Adrenal gland (tissue), 12 donors: ENCODE measurements around the gene IPO11. TPM values are rescaled to one million over a fixed set of nuclear protein-coding genes. Genes with fewer than 3 reads are reported as not detected.

Source experiments
- DNase-seq, 7 donors: peaks; one replicate each; pipeline ENCODE4 v3.0.0-alpha.2; 2019 to 2020
- H3K27ac ChIP-seq, 5 donors: fragments of 200-600 bp; sonication (generic) in 4 of 5; 1 replicate in 3 of 5; 2 replicates in 2 of 5; pipeline versions ENCODE4 v1.5.1 to v1.8.0; 2016 to 2020; ENCODE audit warnings: mild to moderate bottlenecking in 1 of 5
- H3K27me3 ChIP-seq: fragments of 200-600 bp; 2 replicates; pipeline ENCODE4 v1.8.0; 2021
- H3K36me3 ChIP-seq, 2 donors: fragments of 200-600 bp; replicated peaks in 1 of 2; 1 replicate in 1 of 2; 2 replicates in 1 of 2; pipeline versions ENCODE4 v1.5.1 to v1.8.0; 2018 to 2022
- H3K4me1 ChIP-seq, 2 donors: fragments of 200-600 bp; replicated peaks in 1 of 2; 1 replicate in 1 of 2; 2 replicates in 1 of 2; pipeline versions ENCODE4 v1.5.1 to v1.8.0; 2018 to 2021
- H3K4me3 ChIP-seq, 4 donors: fragments of 200-600 bp; sonication (generic) in 3 of 4; one replicate each; pipeline ENCODE4 v1.5.1; 2016 to 2018
- H3K9me3 ChIP-seq, 3 donors: fragments of 200-600 bp; sonication (generic) in 1 of 3; replicated peaks in 1 of 3; 1 replicate in 2 of 3; 2 replicates in 1 of 3; pipeline versions ENCODE4 v1.5.1 to v1.8.0; 2016 to 2021
- POLR2A ChIP-seq, 2 donors: fragments of 450-650 bp; IDR thresholded peaks; one replicate each; pipeline ENCODE4 v1.6.1; 2017; ENCODE audit warnings: antibody characterized with exemption in 2 of 2, mild to moderate bottlenecking in 2 of 2, moderate library complexity in 1 of 2
- whole genome bisulfite sequencing, 4 donors: extraction: QIAGEN DNeasy Blood & Tissue Kit in 2 of 4; methylation state at CpG; one replicate each; pipeline versions ENCODE4 v1.1.5 to v1.1.7; 2013 to 2017; 5-methylcytosine and 5-hydroxymethylcytosine counted together
- intact Hi-C, 2 donors: fragments of 100-400 bp; cut with DNase I; formaldehyde crosslinking; loops; one replicate each; pipeline versions ENCODE4 v1.14.1 to v1.15.0; 2022 to 2023
- polyA plus RNA-seq, 3 donors: library from polyadenylated mRNA; stranded (reverse); fragments of 200-250 nt in 2 of 3; fragments of 350-450 nt in 1 of 3; fragmentation: Illumina TruSeq in 1 of 3; extraction: RNeasy Lipid Tissue Mini Kit (QIAGEN cat#74804) in 1 of 3; gene quantifications; one replicate each; pipeline ENCODE4 v1.2.3, GENCODE V29; 2013 to 2014
- total RNA-seq, 9 donors: library from RNA; depleted of rRNA in 4 of 9; stranded (reverse); fragments of >200 nt in 4 of 9; fragments of 120-200 nt in 1 of 9; fragmentation: NEBNext Ultra II Directional in 1 of 9; extraction: Animal tissue kit (Norgen Biotek cat#: 25700) in 1 of 9; gene quantifications; one replicate each; pipeline versions ENCODE4 v1.1.0 to v1.2.4, GENCODE V29; 2013 to 2023
- TF ChIP-seq, protein P1 (sequence below), 6 experiments: fragments of 450-650 bp in 4 of 6; fragments of 200-600 bp in 2 of 6; sonication (generic) in 1 of 6; IDR thresholded peaks; 1 replicate in 5 of 6; 2 replicates in 1 of 6; pipeline versions ENCODE4 v1.5.1 to v1.8.0; 2016 to 2021; ENCODE audit warnings: antibody characterized with exemption in 6 of 6, mild to moderate bottlenecking in 2 of 6, moderate library complexity in 1 of 6
- donor health status: healthy with polysubstance abuse.
- donor health status: Bipolar disorder and iron deficiency.
- donor health status: DM: yes; HTN: yes; CAD: no.
- donor health status: DM: no; HTN: no; CAD: no.
- donor health status: DM: no; HTN: no; CAD: no.
- donor health status: DM: yes; HTN: yes; CAD: no.

Gene IPO11
- total and polyA plus RNA-seq, 12 donors, result 6.0 to 33.3 (median 23.7) TPM

DNA sequence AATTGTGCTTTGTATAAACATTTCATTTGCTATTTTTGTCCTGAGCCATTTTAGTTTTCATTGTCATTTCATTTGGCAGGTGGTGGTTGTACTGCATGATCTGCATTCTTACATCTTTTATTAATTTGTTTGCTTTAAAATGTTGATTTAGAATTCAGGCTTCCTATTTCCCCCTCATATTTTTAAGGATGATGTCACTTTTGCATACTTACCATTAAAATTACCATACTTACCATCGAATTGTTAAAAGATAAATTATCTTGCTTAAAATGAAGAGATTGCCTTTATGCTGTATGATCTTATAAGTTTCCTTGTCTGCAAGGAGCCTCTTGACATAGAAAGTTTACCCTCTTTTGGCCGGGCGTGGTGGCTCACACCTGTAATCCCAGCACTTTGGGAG lies 40.0 kb upstream of the IPO11 start:
- TF ChIP-seq, protein P1, sequence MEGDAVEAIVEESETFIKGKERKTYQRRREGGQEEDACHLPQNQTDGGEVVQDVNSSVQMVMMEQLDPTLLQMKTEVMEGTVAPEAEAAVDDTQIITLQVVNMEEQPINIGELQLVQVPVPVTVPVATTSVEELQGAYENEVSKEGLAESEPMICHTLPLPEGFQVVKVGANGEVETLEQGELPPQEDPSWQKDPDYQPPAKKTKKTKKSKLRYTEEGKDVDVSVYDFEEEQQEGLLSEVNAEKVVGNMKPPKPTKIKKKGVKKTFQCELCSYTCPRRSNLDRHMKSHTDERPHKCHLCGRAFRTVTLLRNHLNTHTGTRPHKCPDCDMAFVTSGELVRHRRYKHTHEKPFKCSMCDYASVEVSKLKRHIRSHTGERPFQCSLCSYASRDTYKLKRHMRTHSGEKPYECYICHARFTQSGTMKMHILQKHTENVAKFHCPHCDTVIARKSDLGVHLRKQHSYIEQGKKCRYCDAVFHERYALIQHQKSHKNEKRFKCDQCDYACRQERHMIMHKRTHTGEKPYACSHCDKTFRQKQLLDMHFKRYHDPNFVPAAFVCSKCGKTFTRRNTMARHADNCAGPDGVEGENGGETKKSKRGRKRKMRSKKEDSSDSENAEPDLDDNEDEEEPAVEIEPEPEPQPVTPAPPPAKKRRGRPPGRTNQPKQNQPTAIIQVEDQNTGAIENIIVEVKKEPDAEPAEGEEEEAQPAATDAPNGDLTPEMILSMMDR (IDR thresholded peaks at IDR 0.05), result no peak
- TF ChIP-seq POLR2A (IDR thresholded peaks at IDR 0.05), result no peak
- Histone ChIP-seq H3K4me3 (no peak overlapping the region), H3K36me3 (peaks cover 4 to 20% of the 10 kb centered on the region in 2 donors), H3K4me1 (no peaks in the 10 kb centered on the region), H3K9me3 (no peaks in the 10 kb centered on the region), H3K27me3 (no peaks in the 10 kb centered on the region), H3K27ac (no peak overlapping the region)
- 95 to 97% (median 96%) methylated on average over 3 of the region's 3 CpGs for WGBS, 4 donors
- intact Hi-C loops, result no loop called here
- DNase-seq, result no peak

GRCh38 chr5:62373382-62373781 lies 39.2 kb upstream of the IPO11 start:
- TF ChIP-seq, protein P1 (IDR thresholded peaks at IDR 0.05), result no peak
- TF ChIP-seq POLR2A (IDR thresholded peaks at IDR 0.05), result no peak
- Histone ChIP-seq H3K27me3 (no peaks in the 10 kb centered on the region), H3K4me3 (no peak overlapping the region), H3K27ac (no peak overlapping the region), H3K4me1 (no peaks in the 10 kb centered on the region), H3K36me3 (peaks cover 4 to 26% of the 10 kb centered on the region in 2 donors), H3K9me3 (no peaks in the 10 kb centered on the region)
- intact Hi-C loops, result no loop called here
- no peak for DNase-seq
- 94 to 100% (median 96%) methylated on average over 3 of the region's 3 CpGs for WGBS, 4 donors

DNA sequence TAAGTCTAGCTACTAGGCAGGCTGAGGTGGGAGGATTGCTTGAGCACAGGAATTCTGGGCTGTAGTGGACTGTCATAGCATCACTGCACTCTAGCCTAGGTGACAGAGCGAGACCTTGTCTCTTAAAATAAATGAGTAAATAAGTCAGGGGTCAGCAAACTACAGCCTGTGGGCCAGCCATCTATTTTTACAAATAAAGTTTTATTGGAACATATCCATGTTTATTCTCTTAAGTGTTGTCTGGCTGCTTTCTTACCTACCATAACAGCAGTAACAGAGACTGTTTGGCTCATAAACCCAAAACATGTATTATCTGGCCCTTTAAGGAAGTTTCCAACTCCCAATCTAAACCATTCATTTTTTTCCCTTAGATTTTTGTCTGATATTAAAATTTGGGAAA lies 38.5 kb upstream of the IPO11 start:
- H3K4me3 ChIP-seq, result no peak overlapping the region
- H3K36me3 ChIP-seq, result peaks cover 4 to 30% of the 10 kb centered on the region in 2 donors
- TF ChIP-seq, protein P1 (IDR thresholded peaks at IDR 0.05), result no peak
- TF ChIP-seq POLR2A (IDR thresholded peaks at IDR 0.05), result no peak
- no peaks in the 10 kb centered on the region for H3K9me3 ChIP-seq
- no peak overlapping the region for H3K27ac ChIP-seq
- intact Hi-C loops, result no loop called here
- DNase-seq, result no peak
- H3K4me1 ChIP-seq, result no peaks in the 10 kb centered on the region
- no peaks in the 10 kb centered on the region for H3K27me3 ChIP-seq
- WGBS, 4 donors, result 86 to 100% (median 97%) methylated on average over 1 of the region's 1 CpG

DNA sequence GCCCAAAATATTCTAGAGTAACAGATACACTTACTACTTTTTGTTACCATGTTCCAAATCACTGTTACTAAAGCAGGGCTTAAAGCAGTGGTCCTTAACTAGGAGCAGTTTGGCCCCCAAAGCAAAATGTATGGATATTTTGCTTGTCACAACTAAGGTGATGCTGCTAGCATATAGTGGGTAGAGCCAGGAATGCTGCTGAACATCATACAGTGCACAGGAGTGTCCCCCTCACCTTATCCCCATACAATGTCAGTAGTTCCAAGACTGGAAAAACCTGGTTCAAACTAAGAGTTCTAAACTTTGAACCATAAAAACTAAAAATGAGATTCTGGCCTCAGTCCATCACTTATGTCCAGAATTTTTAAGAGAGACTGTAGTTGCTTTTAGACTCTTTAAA lies 36.9 kb upstream of the IPO11 start:
- no peaks in the 10 kb centered on the region for H3K9me3 ChIP-seq
- no peak overlapping the region for H3K27ac ChIP-seq
- no peak overlapping the region for H3K4me3 ChIP-seq
- intact Hi-C loops, result no loop called here
- H3K4me1 ChIP-seq, result no peaks in the 10 kb centered on the region
- H3K36me3 ChIP-seq, result peaks cover 4 to 35% of the 10 kb centered on the region in 2 donors
- no peaks in the 10 kb centered on the region for H3K27me3 ChIP-seq
- DNase-seq, result no peak
- TF ChIP-seq, protein P1 (IDR thresholded peaks at IDR 0.05), result no peak
- no peak for TF ChIP-seq POLR2A (IDR thresholded peaks at IDR 0.05)
